Measurements from ENCODE around the gene CYP2C8. TPM values are rescaled to one million over a fixed set of nuclear protein-coding genes. Genes with fewer than 3 reads are reported as not detected.
"Not testable (repeated sequence)": the region's sequence is repeated elsewhere in the genome, so short reads cannot be mapped to it uniquely, and the experiment has no call there.

Gene CYP2C8
- total RNA-seq, 4 donors from 2014 or later: 0.75 to 49.0 (median 3.2) TPM

- in situ Hi-C loops (cut with MboI; ENCODE audit: low pct_ligation_motif_present in 1 of 4, low pct_unique_long_range_greater_than_20kb in 1 of 4, low sequenced_read_pairs in 3 of 4) (no loop called here), intact Hi-C loops (cut with DNase I; ENCODE audit: low total_unique reads) (no loop called here)
- H3K27me3 ChIP-seq: no peaks in the 10 kb centered on the region
- H3K27ac ChIP-seq: no peak overlapping the region
- H3K4me3 ChIP-seq: no peak overlapping the region
- no peaks in the 10 kb centered on the region for H3K9me3 ChIP-seq
- TF ChIP-seq POLR2A (IDR thresholded peaks at IDR 0.05): no peak
- TF ChIP-seq POLR2AphosphoS5 (IDR thresholded peaks at IDR 0.05): no peak
- TF ChIP-seq EP300 (IDR thresholded peaks at IDR 0.05; ENCODE audit: low read depth): no peak
- no peak for TF ChIP-seq CTCF (IDR thresholded peaks at IDR 0.05)
- no peak for DNase-seq
- H3K36me3 ChIP-seq: no peaks in the 10 kb centered on the region
- no peaks in the 10 kb centered on the region for H3K4me1 ChIP-seq
These were observed 8.3 kb upstream of the CYP2C8 start for GRCh38 chr10:95077556-95077955.

- H3K27ac ChIP-seq: no peak overlapping the region
- no peaks in the 10 kb centered on the region for H3K36me3 ChIP-seq
- intact Hi-C loops (cut with DNase I; ENCODE audit: low total_unique reads): no loop called here
- no peak for TF ChIP-seq EP300 (IDR thresholded peaks at IDR 0.05; ENCODE audit: low read depth)
- no peak for TF ChIP-seq POLR2A (IDR thresholded peaks at IDR 0.05)
- TF ChIP-seq POLR2AphosphoS5 (IDR thresholded peaks at IDR 0.05): no peak
- peaks cover 0 to 10% (median 0%) of the 10 kb centered on the region in 4 donors for H3K4me1 ChIP-seq
- no peak for DNase-seq
- WGBS, 2 donors (ENCODE audit: low coverage in 1 of 2): 39 to 54% methylated on average over 3 of the region's 3 CpGs
- no peaks in the 10 kb centered on the region for H3K27me3 ChIP-seq
- H3K4me3 ChIP-seq: no peak overlapping the region
- no peaks in the 10 kb centered on the region for H3K9me3 ChIP-seq
- in situ Hi-C loops (cut with MboI; ENCODE audit: low pct_ligation_motif_present in 1 of 4, low pct_unique_long_range_greater_than_20kb in 1 of 4, low sequenced_read_pairs in 3 of 4): no loop called here
These were observed 1.9 kb upstream of the CYP2C8 start for GRCh38 chr10:95071107-95071660.

GRCh38 chr10:95064125-95064524 lies 5.2 kb downstream of the CYP2C8 start:
- H3K27me3 ChIP-seq; H3K9me3 ChIP-seq; H3K36me3 ChIP-seq; in situ Hi-C loops (cut with MboI; ENCODE audit: low pct_ligation_motif_present in 1 of 4, low pct_unique_long_range_greater_than_20kb in 1 of 4, low sequenced_read_pairs in 3 of 4); intact Hi-C loops (cut with DNase I; ENCODE audit: low total_unique reads); H3K4me3 ChIP-seq; H3K4me1 ChIP-seq; H3K27ac ChIP-seq; DNase-seq: not testable (repeated sequence)
- 80% methylated on average over 1 to 4 of the region's 4 CpGs for WGBS, 2 donors (ENCODE audit: low coverage in 1 of 2)

- no peaks in the 10 kb centered on the region for H3K9me3 ChIP-seq
- WGBS, 2 donors (ENCODE audit: low coverage in 1 of 2): 73 to 80% methylated on average over 1 to 3 of the region's 3 CpGs
- intact Hi-C loops (cut with DNase I; ENCODE audit: low total_unique reads): no loop called here
- no peak for DNase-seq
- in situ Hi-C loops (cut with MboI; ENCODE audit: low pct_ligation_motif_present in 1 of 4, low pct_unique_long_range_greater_than_20kb in 1 of 4, low sequenced_read_pairs in 3 of 4): no loop called here
- TF ChIP-seq CTCF (IDR thresholded peaks at IDR 0.05): no peak
- no peaks in the 10 kb centered on the region for H3K27me3 ChIP-seq
- H3K4me1 ChIP-seq: no peaks in the 10 kb centered on the region
- no peak overlapping the region for H3K4me3 ChIP-seq
- H3K27ac ChIP-seq: no peak overlapping the region
- no peaks in the 10 kb centered on the region for H3K36me3 ChIP-seq
These were observed 12.4 kb downstream of the CYP2C8 start for GRCh38 chr10:95056744-95057363.

GRCh38 chr10:95049919-95050318 lies 19.4 kb downstream of the CYP2C8 start:
- H3K27ac ChIP-seq: no peak overlapping the region
- no peak overlapping the region for H3K4me3 ChIP-seq
- peaks cover 5% of the 10 kb centered on the region in 2 donors for H3K9me3 ChIP-seq
- in situ Hi-C loops (cut with MboI; ENCODE audit: low pct_ligation_motif_present in 1 of 4, low pct_unique_long_range_greater_than_20kb in 1 of 4, low sequenced_read_pairs in 3 of 4): no loop called here
- 87% methylated on average over 2 of the region's 2 CpGs; no CpG with 5 or more reads in 1 of the 2 donors for WGBS, 2 donors (ENCODE audit: low coverage in 1 of 2)
- no peaks in the 10 kb centered on the region for H3K4me1 ChIP-seq
- intact Hi-C loops (cut with DNase I; ENCODE audit: low total_unique reads): no loop called here
- no peaks in the 10 kb centered on the region for H3K36me3 ChIP-seq
- TF ChIP-seq POLR2A (IDR thresholded peaks at IDR 0.05) (no peak), EP300 (IDR thresholded peaks at IDR 0.05; ENCODE audit: low read depth) (no peak), CTCF (IDR thresholded peaks at IDR 0.05) (no peak), POLR2AphosphoS5 (IDR thresholded peaks at IDR 0.05) (no peak)
- DNase-seq: no peak
- no peaks in the 10 kb centered on the region for H3K27me3 ChIP-seq

Data from transverse colon (tissue), 4 donors.